Left lung (tissue), 10 donors: ENCODE data around the gene PLXNA2. TPM values are rescaled to one million over a fixed set of nuclear protein-coding genes. Genes with fewer than 3 reads are reported as not detected.

Experiments
- ATAC-seq: fragments of 200-7000 bp; cut with Tn5 transposase; one replicate; pipeline ENCODE4 v1.9.1; 2020; ENCODE audit warnings: moderate library complexity
- DNase-seq, 4 donors: peaks; one replicate each; pipeline ENCODE4 v3.0.0-alpha.2; 2013 to 2020
- H3K27ac ChIP-seq, 2 donors: fragments of 200-600 bp; sonication (generic) in 1 of 2; one replicate each; pipeline versions ENCODE4 v1.5.0 to v1.8.0; 2020 to 2021
- H3K27me3 ChIP-seq, 2 donors: fragments of 200-600 bp; sonication (generic) in 1 of 2; one replicate each; pipeline versions ENCODE4 v1.5.0 to v1.8.0; 2020 to 2021
- H3K36me3 ChIP-seq, 2 donors: fragments of 200-600 bp; sonication (generic) in 1 of 2; one replicate each; pipeline versions ENCODE4 v1.5.0 to v1.8.0; 2020 to 2021
- H3K4me1 ChIP-seq, 2 donors: fragments of 200-600 bp; one replicate each; pipeline ENCODE4 v1.8.0; 2021
- H3K4me3 ChIP-seq, 2 donors: fragments of 200-600 bp; sonication (generic) in 1 of 2; one replicate each; pipeline versions ENCODE4 v1.5.0 to v1.8.0; 2020 to 2021; ENCODE audit warnings: mild to moderate bottlenecking in 1 of 2
- H3K9me3 ChIP-seq, 2 donors: fragments of 200-600 bp; sonication (generic) in 1 of 2; one replicate each; pipeline versions ENCODE4 v1.5.0 to v1.8.0; 2020 to 2021
- intact Hi-C, 2 donors: fragments of 100-400 bp; cut with DNase I; formaldehyde crosslinking; loops; one replicate each; pipeline versions ENCODE4 v1.11.2 to v1.14.2; 2022
- polyA plus RNA-seq, 6 donors: library from polyadenylated mRNA; unstranded; fragments of 120-200 nt; gene quantifications; one replicate each; pipeline ENCODE4 v1.2.1, GENCODE V29; 2013; ENCODE audit not compliant: insufficient read length in 6 of 6
- total RNA-seq, 2 donors: library from RNA; stranded (reverse); fragmentation: NEBNext Ultra II Directional; extraction: Animal tissue kit (Norgen Biotek cat#: 25700); gene quantifications; one replicate each; pipeline ENCODE4 v1.2.1, GENCODE V29; 2021
- TF ChIP-seq, protein P1 (sequence below), 2 donors: fragments of 200-600 bp; sonication (generic) in 1 of 2; IDR thresholded peaks; one replicate each; pipeline versions ENCODE4 v1.5.0 to v1.8.0; 2021; ENCODE audit warnings: antibody characterized with exemption in 2 of 2
- donor health status: DM: no; HTN: yes; CAD: no.
- donor health status: DM: no; HTN: no; CAD: no.

PLXNA2 gene
- total and polyA plus RNA-seq, 8 donors: 21.4 to 92.8 (median 34.0) TPM

DNA sequence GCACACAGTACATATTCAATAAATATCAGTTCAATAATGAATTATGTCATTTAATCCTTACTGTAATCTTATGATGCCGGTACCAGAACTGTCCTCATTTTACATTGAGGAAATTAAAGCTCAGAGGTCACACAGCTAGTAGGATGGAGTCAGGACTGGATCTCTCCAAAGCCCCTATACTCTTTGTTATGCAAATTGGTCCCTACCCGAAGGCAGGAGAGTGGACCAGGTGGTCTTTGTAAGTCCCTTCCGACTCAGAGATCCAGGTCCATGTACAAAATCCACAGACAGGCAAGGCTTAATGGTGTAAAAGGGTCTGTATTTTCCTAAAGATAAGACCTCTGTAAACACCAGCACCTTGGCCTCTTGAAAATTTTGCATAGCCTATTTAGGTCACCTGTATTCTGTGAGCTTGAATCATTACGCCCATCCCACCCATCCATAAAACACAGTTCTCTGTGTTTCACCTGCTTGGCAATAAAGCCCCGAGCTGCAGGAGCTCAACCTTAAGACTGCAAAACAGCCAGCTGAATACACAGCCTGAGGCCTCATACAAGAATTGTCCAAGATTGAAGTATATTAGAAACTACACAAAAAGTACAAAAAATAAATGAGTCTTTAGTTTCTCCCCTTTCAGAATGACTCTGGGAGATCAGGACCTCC lies 41.7 kb downstream of the PLXNA2 start:
- ATAC-seq: no peak
- DNase-seq: no peak
- peaks cover 47 to 73% of the 10 kb centered on the region in 2 donors for H3K4me1 ChIP-seq
- H3K9me3 ChIP-seq: no peaks in the 10 kb centered on the region
- no peak overlapping the region for H3K4me3 ChIP-seq
- TF ChIP-seq, protein P1, sequence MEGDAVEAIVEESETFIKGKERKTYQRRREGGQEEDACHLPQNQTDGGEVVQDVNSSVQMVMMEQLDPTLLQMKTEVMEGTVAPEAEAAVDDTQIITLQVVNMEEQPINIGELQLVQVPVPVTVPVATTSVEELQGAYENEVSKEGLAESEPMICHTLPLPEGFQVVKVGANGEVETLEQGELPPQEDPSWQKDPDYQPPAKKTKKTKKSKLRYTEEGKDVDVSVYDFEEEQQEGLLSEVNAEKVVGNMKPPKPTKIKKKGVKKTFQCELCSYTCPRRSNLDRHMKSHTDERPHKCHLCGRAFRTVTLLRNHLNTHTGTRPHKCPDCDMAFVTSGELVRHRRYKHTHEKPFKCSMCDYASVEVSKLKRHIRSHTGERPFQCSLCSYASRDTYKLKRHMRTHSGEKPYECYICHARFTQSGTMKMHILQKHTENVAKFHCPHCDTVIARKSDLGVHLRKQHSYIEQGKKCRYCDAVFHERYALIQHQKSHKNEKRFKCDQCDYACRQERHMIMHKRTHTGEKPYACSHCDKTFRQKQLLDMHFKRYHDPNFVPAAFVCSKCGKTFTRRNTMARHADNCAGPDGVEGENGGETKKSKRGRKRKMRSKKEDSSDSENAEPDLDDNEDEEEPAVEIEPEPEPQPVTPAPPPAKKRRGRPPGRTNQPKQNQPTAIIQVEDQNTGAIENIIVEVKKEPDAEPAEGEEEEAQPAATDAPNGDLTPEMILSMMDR (IDR thresholded peaks at IDR 0.05): no peak
- H3K36me3 ChIP-seq: no peaks in the 10 kb centered on the region
- intact Hi-C loops: no loop called here
- H3K27me3 ChIP-seq: no peaks in the 10 kb centered on the region
- peak overlapping the region; percentile 62 to 73 for H3K27ac ChIP-seq

- Histone ChIP-seq H3K36me3 (no peaks in the 10 kb centered on the region), H3K27me3 (no peaks in the 10 kb centered on the region), H3K4me3 (no peak overlapping the region), H3K4me1 (peaks cover 39 to 60% of the 10 kb centered on the region in 2 donors), H3K27ac (peak overlapping the region; percentile 62 to 73), H3K9me3 (no peaks in the 10 kb centered on the region)
- ATAC-seq: peak; percentile 29
- DNase-seq: no peak
- intact Hi-C loops: no loop called here
- TF ChIP-seq, protein P1 (IDR thresholded peaks at IDR 0.05): no peak
These were observed 43.0 kb downstream of the PLXNA2 start for GRCh38 chr1:208201229-208201628.

DNA sequence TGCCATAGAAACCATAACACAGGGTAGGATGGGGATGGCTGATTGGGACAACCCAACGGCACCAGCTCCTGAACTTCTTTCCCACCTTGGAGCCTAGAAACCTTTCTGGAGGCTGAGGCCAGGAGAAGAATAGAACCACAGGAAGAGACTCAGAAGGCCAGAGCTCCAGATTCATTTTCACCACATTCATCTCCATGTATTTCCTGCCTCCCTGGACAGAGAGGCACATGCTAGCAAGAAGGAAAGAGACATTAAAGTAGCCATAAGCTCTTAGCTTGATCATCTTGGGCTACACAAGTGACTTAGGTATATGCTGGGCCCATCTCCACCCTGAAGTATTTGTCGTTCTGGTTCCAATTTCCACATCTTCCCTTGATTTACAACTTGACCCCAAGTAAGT lies 44.1 kb downstream of the PLXNA2 start:
- no peak for ATAC-seq
- TF ChIP-seq, protein P1 (IDR thresholded peaks at IDR 0.05): no peak
- DNase-seq: no peak
- Histone ChIP-seq H3K9me3 (no peaks in the 10 kb centered on the region), H3K36me3 (no peaks in the 10 kb centered on the region), H3K27me3 (no peaks in the 10 kb centered on the region), H3K27ac (no peak overlapping the region), H3K4me3 (no peak overlapping the region), H3K4me1 (peaks cover 28 to 49% of the 10 kb centered on the region in 2 donors)
- intact Hi-C loops: no loop called here

- DNase-seq (no peak), ATAC-seq (no peak)
- peaks cover 27 to 30% of the 10 kb centered on the region in 2 donors for H3K4me1 ChIP-seq
- intact Hi-C loops: no loop called here
- TF ChIP-seq, protein P1 (IDR thresholded peaks at IDR 0.05): no peak
- no peaks in the 10 kb centered on the region for H3K27me3 ChIP-seq
- no peak overlapping the region for H3K4me3 ChIP-seq
- no peaks in the 10 kb centered on the region for H3K9me3 ChIP-seq
- no peak overlapping the region for H3K27ac ChIP-seq
- no peaks in the 10 kb centered on the region for H3K36me3 ChIP-seq
These were observed 45.9 kb downstream of the PLXNA2 start for GRCh38 chr1:208198236-208198635.

DNA sequence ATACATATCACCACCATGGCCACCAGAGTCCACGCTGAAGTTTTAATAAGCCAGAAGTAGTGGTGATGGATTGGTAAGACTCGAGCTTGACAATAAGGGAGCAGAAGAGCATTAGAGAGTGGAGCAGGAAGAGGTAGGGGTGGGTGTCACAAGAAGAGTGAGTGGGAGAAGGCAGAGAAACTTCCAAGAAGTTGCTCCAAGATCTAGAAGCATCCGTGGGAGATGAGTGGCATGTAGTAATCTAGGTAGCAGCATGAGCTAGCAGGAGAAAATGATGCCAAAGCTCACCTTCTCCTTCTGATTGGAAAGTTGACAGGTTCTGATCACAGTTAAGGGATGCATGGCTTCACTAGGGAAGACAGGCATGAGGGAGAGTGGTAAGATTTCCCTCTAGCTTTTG lies 49.2 kb downstream of the PLXNA2 start:
- TF ChIP-seq, protein P1 (IDR thresholded peaks at IDR 0.05): no peak
- no peaks in the 10 kb centered on the region for H3K27me3 ChIP-seq
- ATAC-seq (no peak), DNase-seq (no peak)
- no peaks in the 10 kb centered on the region for H3K36me3 ChIP-seq
- H3K4me1 ChIP-seq: peaks cover 0 to 5% of the 10 kb centered on the region in 2 donors
- no peak overlapping the region for H3K27ac ChIP-seq
- H3K9me3 ChIP-seq: no peaks in the 10 kb centered on the region
- intact Hi-C loops: no loop called here
- no peak overlapping the region for H3K4me3 ChIP-seq
